Raji (cell line): Measurements from ENCODE around the gene KCTD14.

ENCODE experiments used
- POLR2A ChIP-seq: IDR thresholded peaks from 2 replicates; pipeline ENCODE4 v1.6.1; 2011; ENCODE audit warnings: low read depth, low read length, control low read depth; ENCODE audit not compliant: insufficient read depth

The KCTD14 gene

DNA sequence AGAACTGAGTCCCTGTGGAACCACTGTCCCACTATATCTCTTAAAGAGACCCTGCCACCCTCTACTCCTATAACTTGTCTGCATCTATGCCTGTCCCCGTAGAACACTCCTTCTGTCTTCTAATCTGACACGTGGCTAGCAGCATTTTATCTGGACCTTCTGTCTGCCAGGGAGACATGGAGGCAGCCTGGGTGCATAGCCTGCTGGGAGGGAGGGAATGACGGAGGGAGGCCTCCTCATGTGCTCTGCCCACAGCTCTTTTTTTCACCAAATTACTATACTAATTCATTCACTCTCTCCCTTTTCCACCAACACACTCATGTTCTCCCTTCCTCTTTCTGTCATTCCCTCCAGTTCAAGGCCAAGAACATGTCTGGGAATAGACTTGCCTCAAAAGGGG lies 33.0 kb upstream of the KCTD14 start:
- no peak for TF ChIP-seq POLR2A

DNA sequence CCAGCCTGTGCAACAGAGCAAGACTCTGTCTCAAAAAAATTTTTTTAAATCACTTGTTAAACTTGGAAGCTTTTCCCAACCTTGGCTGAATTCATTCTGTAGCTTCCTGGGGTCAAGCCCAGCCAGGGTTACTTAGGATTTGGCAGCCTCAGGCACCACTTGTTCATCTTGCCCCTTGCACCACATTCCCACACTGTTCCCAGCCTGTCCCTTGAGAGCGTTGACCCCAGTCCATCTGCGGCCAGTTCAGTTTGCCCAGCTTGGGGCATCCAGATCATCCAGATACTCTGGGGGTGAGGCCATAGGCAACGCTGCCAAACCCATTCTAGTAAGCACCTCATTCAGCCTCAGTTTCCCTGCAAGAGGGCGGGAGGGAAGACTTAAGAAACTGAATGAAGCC lies 31.9 kb upstream of the KCTD14 start:
- TF ChIP-seq POLR2A: no peak

DNA sequence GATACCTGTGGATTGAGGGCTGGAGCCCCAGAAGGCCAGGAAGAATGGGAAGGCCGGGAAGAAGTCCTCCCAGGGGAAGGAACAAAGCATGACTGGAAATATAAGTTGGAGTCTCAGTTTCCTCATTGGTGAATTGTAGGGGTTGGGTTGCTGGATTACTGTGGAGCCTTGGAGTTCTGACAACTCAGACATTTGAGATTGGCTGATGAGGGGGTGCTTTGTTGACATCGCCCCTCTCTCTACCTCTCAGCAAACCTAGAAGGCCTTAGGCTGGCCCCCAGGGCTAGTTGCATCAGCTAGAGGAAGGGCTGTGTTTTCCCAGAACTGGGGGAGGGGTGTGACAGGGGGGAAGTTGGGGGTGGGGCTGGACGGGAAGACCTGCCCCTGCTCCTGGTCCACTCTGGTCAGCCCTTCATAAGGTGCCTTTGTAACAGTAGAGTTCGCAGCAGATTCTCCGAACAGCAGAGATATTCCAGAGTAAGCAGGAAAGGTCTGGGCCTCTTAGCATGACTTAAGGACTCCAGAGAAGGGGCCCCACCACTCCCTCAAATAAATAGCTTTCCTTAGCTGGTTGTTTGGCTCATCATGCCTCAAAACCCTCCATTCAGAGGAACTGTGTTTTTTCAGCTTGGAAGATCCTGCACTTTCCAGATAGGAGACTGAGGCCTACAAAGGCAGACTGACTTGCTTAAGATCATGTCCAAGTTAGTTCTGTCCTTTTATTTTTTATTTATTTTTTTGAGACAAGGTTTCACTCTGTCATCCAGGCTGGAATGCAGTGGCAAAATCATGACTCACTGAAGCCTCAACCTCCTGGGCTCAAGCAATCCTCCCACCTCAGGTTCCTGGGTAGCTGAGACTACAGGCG lies 28.1 kb upstream of the KCTD14 start:
- no peak for TF ChIP-seq POLR2A

DNA sequence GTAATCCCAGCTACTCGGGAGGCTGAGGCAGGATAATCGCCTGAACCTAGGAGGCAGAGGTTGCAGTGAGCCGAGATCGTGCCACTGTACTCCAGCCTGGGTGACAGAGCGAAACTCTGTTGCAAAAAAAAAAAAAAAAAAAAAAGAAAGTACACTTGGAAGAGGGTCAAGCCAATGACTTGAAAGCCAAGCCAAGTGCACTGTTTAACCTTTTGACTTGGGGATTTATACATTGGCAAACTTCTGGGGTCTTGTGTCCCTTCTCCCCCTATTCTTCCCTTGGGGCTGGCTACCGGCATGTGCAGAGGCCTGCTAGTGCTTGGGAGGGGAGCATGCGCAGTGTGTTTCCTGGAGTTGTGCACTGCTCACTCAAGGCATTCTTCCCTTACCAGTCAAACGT lies 26.3 kb upstream of the KCTD14 start:
- no peak for TF ChIP-seq POLR2A

DNA sequence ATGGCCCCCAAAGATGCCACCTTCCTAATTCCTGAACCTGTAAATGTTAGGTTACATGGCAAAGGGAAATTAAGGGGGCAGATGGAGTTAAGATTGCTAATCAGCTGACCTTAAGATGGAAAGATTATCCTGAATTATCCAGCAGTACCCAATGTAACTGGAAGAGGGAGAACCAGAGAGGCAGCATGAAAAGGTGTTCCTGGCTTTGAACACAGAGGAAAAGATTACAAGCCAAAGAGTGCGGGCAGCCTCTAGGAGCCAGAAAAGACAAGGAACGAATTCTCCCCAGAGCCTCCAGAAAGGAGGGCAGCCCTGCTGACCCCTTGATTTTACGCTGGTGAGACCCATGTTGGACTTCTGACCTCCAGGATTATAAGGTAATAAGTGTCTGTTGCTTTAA lies 25.5 kb upstream of the KCTD14 start:
- TF ChIP-seq POLR2A: no peak

DNA sequence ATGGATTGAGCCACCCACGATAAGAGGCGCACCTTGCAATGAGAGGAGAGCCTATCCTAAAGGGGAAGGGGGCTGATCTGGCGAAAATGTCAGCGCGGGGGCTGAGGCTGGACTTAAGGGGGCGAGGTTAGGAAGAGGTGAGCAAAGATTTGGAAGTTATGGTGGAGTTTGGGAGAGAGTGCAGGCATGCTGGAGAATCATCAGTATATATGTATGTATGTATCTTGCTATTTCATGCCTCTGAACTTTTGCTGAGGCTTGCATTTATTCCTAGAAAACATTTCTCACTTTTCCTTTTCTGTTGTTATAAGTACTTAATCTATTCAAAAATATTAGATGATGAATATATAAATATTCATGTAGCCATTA lies 23.4 kb upstream of the KCTD14 start:
- no peak for TF ChIP-seq POLR2A

DNA sequence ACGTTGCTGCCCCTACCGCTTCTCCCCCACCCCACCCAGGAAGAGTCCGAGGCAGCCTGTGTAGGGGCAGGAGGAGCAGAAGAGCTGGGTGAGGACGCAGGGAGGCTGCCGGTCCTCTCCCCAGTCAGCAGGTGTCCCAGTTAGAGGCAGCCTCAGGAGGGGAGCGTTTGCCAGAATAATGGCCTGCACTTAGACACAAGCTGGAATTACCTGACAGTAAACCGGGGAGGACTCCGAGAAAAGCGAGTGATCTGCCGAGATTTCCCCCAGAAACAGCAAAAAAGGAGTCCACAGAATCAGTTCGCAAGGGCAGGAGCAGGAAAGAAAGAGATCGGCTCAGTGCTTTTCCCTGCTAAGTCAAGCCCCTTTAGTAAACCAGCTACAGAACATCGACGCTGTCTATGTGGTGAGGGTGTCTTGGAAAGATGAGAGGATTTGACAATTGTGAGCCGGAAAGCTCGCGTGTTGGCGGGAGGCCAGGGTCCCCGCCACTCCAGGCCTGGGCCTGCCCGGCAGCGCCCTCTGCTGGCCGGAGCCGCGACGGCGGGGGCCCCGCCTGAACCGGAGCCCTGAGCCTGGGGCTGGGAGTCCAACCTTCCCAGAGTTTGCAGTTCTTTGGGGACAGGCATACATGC lies 22.9 kb upstream of the KCTD14 start:
- TF ChIP-seq POLR2A: no peak

DNA sequence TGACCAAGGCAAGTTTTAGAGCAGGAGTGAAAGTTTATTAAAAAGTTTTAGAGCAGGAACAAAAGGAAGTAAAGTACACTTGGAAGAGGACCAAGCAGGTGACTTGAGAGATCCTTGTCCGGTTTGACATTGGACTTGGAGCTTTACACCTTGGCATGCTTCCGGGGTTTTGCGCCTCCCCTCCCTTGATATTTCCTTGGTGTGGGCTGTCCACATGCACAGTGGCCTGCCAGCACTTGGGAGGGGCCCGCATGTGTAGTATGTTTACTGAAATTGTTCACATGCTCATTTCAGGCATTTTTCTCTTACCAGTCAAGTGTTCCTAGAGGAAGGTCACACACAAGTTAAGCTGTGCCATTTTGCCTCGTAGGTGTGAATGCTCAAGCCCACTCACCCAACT lies 21.6 kb upstream of the KCTD14 start:
- TF ChIP-seq POLR2A: no peak

DNA sequence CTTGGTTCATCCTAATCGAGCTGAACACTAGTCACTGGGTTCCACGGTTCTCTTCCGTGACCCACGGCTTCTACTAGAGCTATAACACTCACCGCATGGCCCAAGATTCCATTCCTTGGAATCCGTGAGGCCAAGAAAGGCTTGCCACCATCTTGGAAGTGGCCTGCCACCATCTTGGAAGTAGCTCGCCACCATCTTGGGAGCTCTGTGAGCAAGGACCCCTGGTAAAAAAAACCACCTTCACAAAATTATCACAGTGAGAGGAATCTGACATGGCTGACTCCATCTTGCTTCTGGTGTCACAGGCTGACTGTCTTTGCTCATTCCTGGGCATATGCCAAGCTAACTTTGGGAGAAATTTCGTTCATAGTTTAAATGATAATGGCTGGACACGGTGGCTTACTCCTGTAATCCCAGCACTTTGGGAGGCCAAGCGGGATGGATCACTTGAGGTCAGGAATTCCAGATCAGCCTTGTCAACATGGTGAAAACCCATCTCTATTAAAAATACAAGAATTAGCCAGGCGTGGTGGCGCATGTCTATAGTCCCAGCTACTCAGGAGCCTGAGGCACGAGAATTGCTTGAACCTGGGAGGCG lies 18.9 kb upstream of the KCTD14 start:
- no peak for TF ChIP-seq POLR2A

DNA sequence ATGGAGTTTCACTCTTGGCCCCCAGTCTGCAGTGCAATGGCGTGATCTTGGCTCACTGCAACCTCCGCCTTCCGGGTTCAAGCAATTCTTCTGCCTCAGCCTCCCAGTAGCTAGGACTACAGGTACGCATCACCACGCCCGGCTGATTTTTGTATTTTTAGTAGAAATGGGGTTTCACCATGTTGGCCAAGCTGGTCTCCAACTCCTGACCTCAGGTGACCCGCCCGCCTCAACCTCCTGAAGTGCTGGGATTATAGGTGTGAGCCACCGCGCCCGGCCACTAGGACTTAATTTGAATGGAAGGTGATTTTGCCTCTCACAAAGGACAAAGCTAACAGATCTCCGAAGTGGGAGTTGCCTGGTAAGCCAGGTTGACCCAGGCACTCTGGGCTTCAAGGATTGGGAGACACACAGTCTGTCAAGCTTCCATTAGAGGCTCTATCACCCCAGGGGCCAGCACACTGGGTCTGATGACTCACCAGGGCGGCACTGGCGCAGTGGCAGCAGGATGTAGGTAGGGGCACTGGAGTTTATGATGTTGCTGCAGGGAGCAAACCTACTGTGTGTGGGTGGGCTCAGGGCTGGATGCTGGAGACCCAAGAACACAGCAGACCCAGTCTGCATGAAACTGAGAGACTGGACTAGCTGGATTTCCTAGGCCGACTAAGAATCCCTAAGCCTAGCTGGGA lies 17.8 kb upstream of the KCTD14 start:
- TF ChIP-seq POLR2A: no peak

DNA sequence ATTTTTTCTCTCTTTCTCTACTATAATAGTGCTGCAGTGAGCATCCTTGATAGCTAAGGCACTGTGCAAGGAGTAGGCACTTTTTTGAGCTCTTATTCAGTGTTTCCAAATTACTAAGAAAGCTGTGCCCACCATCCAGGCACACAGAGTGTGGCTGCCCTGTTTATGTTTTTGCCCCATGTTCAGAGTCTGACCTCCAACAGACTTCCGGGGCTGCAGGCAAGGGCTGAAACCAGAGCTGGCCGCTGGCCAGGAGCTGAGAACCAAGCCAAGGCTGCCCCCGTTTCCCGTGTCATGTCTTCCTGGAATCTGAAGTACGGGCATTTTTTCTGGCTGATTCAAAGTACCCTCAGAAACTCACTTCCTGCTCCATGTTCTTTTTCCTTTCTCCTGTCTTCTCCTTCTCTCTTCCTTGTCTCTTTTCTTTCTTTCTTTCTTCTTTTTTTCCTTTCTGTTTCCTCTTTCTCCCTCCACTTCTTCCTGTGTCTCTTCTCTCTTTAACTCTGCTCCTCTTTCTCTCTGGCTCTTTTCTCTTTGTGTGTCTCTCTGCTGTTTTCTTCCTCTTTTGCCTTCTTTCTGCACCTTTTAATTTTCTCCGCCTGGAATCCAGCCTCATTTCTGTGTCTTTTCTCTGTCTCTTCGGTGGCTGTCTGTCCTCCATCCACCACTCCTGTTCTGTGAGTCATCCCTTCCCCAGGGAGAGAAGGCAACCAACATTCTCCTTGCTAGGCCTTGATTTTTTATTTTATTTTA lies 17.0 kb upstream of the KCTD14 start:
- no peak for TF ChIP-seq POLR2A

DNA sequence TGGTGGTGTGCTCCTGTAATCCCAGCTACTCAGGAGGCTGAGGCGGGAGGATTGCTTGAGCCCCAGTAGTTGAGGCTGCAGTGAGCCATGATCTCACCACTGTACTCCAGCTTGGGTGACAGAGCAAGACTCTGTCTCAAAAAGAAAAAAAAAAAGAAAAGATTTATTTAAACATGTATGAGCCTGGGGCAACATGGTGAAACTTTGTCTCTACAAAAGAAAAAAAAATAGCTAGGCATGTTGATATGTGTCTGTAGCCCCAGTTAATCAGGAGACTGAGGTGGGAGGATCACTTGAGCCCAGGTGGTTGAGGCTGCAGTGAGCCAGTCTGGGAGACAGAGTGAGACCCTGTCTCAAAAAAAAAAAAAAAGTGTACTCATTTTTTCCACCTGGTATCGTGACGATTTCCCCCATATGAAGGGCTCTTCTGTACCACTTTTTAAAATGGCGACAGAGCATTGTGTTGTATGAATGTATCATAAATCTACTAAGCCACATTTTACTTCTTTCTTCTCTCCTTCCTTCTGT lies 16.4 kb upstream of the KCTD14 start:
- TF ChIP-seq POLR2A: no peak

DNA sequence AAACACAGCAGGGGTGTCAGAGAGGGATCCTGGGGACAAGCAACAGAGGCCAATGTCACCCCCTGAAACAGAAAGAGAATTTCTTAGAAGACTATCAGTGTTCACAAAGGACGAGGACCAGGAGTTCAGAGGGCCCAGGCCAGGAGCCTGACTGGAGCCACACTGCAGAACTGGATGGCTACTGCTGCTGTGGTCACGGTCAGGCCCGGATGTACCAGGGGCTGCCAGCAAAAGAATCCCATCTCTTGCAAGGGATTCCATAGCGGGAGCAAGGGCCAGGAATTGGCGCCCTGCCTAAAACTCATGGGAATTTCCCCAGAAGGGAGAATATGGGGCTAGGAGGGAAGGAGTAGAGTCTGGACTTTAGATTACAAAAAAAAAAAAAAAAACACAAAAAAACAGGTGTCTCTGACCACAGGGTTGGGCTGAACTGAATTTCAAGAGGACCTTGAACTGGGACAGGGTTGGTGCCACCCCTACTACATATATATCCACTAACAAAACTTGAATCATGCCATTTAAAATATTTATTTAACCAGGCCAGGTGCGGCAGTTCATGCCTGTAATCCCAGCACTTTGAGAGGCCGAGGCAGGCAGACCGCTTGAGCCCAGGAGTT lies 15.7 kb upstream of the KCTD14 start:
- TF ChIP-seq POLR2A: no peak

DNA sequence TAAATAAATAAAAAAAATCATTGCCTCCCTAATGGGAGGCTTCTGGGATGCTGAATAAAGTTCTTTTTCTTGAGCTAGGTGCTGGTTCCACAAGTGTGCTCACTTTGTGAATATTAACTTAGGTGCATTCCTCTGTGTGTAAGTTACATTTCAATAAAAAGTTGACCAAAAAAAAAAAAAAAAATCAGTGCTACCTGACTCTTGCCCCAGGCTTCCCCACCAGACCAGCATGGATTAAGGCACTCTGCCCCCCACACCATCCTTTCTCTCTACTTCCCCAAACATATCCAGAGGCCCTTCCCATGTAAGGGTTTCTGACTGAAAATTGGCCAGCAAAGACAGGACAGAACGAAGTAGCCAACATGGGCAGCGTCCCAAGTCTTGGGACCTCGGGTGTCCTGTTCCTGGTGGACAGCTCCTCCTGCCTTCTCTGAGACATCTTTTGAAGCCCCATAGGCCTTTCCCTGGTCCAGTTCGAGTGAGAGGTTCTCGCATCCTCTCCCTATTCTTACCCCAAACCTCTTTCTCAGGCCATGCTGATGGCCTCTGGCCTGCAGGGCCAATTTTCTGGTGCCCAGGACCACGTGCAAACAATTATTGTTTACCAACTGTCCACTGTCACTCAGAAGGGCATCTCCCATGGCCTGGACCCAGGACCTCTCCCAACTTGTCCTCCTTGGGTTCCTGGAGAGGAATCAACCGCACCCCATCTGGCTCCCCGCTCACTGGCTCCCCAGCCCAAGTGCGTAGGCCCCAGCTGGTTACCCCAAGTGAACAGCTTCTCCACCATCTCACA lies 14.9 kb upstream of the KCTD14 start:
- no peak for TF ChIP-seq POLR2A

DNA sequence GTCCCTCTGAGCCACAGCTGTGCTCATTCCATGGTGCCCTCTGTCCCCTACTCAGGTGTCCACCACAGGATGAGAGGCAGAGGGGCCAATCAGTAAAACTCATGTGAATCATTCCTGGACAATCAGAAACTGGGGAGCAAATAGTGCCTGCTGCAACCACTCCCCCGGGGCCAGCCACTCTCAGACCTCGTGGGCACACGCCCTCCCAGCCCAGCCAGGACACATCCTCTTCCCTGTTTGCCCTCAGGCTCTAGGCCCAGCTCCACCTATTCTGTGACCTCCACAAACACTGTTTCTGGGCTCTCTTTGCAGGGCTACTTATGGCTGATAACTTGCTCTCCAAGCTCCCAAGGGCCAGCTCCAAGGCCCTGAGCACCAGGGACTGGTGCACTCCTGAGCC lies 14.0 kb upstream of the KCTD14 start:
- no peak for TF ChIP-seq POLR2A
